HUES48 (cell line): ENCODE results near the gene C5orf52.
"Not testable (repeated sequence)": the region's sequence is repeated elsewhere in the genome, so short reads cannot be mapped to it uniquely, and the experiment has no call there.

Experiments
- H3K27ac ChIP-seq: one replicate; pipeline ENCODE4 v1.7.0; 2013; ENCODE audit warnings: low read depth, low read length, inconsistent platforms
- H3K27me3 ChIP-seq: 2 replicates; pipeline ENCODE4 v1.6.1; 2013; ENCODE audit warnings: mild to moderate bottlenecking, low read length; ENCODE audit not compliant: control insufficient read depth, insufficient read depth
- H3K36me3 ChIP-seq: 2 replicates; pipeline ENCODE4 v1.6.1; 2013; ENCODE audit warnings: low read length; ENCODE audit not compliant: control insufficient read depth, insufficient read depth
- H3K4me1 ChIP-seq: 2 replicates; pipeline ENCODE4 v1.6.1; 2013; ENCODE audit warnings: mild to moderate bottlenecking, low read length; ENCODE audit not compliant: control insufficient read depth, insufficient read depth
- H3K4me3 ChIP-seq: 2 replicates; pipeline ENCODE4 v1.5.1; 2013; ENCODE audit warnings: mild to moderate bottlenecking, low read depth, low read length
- H3K9ac ChIP-seq: 2 replicates; pipeline ENCODE4 v1.6.1; 2013; ENCODE audit warnings: mild to moderate bottlenecking, low read depth, low read length, moderate library complexity
- H3K9me3 ChIP-seq: 2 replicates; pipeline ENCODE4 v1.6.1; 2013; ENCODE audit warnings: low read length; ENCODE audit not compliant: control insufficient read depth, insufficient read depth

C5orf52 gene

DNA sequence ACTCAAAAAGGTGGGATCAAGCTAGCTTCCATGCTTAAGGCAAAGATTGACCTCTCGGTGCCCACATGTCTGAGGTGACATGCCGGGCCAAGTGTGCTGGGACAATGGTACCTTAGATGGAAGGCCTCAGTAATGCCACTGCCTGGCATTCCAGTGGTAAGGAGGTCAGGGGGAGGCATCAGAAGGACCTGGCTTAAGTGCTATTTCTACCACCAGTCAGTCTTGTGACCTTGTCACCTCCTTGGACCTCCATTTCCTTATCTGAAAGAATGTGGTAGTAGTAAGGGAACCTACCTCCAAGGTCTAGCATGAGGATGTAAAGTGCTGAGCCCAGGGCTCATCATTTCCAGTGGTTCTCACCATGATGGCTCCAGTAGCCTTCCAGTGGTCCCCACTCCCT, 8.9 kb downstream of the C5orf52 start:
- Histone ChIP-seq H3K9me3 (no peaks in the 10 kb centered on the region), H3K9ac (no peak overlapping the region), H3K36me3 (no peaks in the 10 kb centered on the region), H3K27me3 (no peaks in the 10 kb centered on the region), H3K4me1 (no peaks in the 10 kb centered on the region), H3K27ac (no peak overlapping the region), H3K4me3 (no peak overlapping the region)

GRCh38 chr5:157681048-157681447, 9.7 kb downstream of the C5orf52 start:
- H3K4me3 ChIP-seq: no peak overlapping the region
- H3K9ac ChIP-seq: no peak overlapping the region
- H3K27me3 ChIP-seq: no peaks in the 10 kb centered on the region
- no peaks in the 10 kb centered on the region for H3K4me1 ChIP-seq
- H3K36me3 ChIP-seq: no peaks in the 10 kb centered on the region
- no peaks in the 10 kb centered on the region for H3K9me3 ChIP-seq
- H3K27ac ChIP-seq: no peak overlapping the region

GRCh38 chr5:157682257-157682656, 10.9 kb downstream of the C5orf52 start:
- H3K4me1 ChIP-seq: no peaks in the 10 kb centered on the region
- H3K9ac ChIP-seq: no peak overlapping the region
- no peak overlapping the region for H3K27ac ChIP-seq
- H3K36me3 ChIP-seq: no peaks in the 10 kb centered on the region
- H3K9me3 ChIP-seq: no peaks in the 10 kb centered on the region
- no peaks in the 10 kb centered on the region for H3K27me3 ChIP-seq
- no peak overlapping the region for H3K4me3 ChIP-seq

GRCh38 chr5:157686276-157687197, 15.2 kb downstream of the C5orf52 start:
- not testable (repeated sequence) for H3K4me3 ChIP-seq, H3K36me3 ChIP-seq, H3K4me1 ChIP-seq, H3K27ac ChIP-seq, H3K9ac ChIP-seq, H3K9me3 ChIP-seq, H3K27me3 ChIP-seq

- Histone ChIP-seq H3K4me1 (no peaks in the 10 kb centered on the region), H3K9ac (no peak overlapping the region), H3K4me3 (no peak overlapping the region)
Measured at GRCh38 chr5:157687198-157687554, 15.8 kb downstream of the C5orf52 start.

GRCh38 chr5:157689942-157690689, 18.8 kb downstream of the C5orf52 start:
- H3K9ac ChIP-seq: no peak overlapping the region
- no peaks in the 10 kb centered on the region for H3K36me3 ChIP-seq
- no peak overlapping the region for H3K27ac ChIP-seq
- H3K4me3 ChIP-seq: no peak overlapping the region
- H3K27me3 ChIP-seq: no peaks in the 10 kb centered on the region
- peaks cover 3% of the 10 kb centered on the region; the same call in 1 of the 2 replicates for H3K9me3 ChIP-seq
- H3K4me1 ChIP-seq: no peaks in the 10 kb centered on the region

More at GRCh38 chr5:157687198-157687554, 15.8 kb downstream of the C5orf52 start:
- Histone ChIP-seq H3K36me3 (no peaks in the 10 kb centered on the region), H3K9me3 (0 out of 2 replicates have a peak, but pooled peaks cover 3% of the 10 kb centered on the region), H3K27ac (no peak overlapping the region), H3K27me3 (no peaks in the 10 kb centered on the region)

DNA sequence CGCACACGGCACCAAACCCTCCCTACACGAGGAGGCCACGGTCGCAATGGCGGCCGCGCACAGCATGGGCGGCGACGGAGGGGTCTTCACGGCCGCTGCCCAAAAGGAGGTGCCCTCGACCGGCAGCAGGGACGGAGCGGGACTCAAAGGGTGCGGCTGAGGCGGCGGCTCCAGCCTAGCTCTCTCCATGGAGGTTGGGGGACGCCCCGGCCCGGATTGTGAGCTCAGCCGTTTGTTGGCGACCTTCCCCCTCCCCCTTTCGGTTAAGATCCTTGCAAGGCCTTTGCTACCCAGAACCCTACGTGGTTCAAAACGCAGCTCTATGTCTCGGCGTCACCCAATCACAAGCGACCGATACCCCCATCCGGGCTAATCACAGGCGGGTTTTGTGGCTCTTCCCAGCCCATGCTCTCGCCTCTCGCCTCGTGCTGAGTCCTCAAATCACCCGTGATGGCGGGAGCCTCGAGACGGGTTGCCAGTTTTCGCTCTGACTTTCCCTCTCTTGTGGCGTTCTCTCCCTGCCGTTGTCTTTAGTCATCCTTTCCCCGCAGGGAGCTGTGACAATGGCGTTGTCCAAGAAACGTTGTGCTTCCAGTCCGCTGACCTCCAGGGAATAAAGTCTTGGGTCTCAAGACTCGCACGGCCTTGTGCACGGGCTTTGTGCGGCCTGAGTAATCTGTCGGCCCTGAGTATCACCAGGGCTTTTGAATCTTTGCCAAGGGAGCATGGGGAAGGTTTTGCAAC, 19.5 kb downstream of the C5orf52 start:
- no peaks in the 10 kb centered on the region for H3K4me1 ChIP-seq
- H3K9me3 ChIP-seq: peaks cover 3% of the 10 kb centered on the region; the same call in 1 of the 2 replicates
- no peaks in the 10 kb centered on the region for H3K27me3 ChIP-seq
- H3K9ac ChIP-seq: no peak overlapping the region
- no peak overlapping the region for H3K4me3 ChIP-seq
- H3K27ac ChIP-seq: no peak overlapping the region
- H3K36me3 ChIP-seq: no peaks in the 10 kb centered on the region

- H3K4me3 ChIP-seq, H3K27me3 ChIP-seq, H3K27ac ChIP-seq, H3K4me1 ChIP-seq, H3K36me3 ChIP-seq, H3K9ac ChIP-seq: not testable (repeated sequence)
- peaks cover 17% of the 10 kb centered on the region for H3K9me3 ChIP-seq
Measured at GRCh38 chr5:157693816-157694215, 22.5 kb downstream of the C5orf52 start.

DNA sequence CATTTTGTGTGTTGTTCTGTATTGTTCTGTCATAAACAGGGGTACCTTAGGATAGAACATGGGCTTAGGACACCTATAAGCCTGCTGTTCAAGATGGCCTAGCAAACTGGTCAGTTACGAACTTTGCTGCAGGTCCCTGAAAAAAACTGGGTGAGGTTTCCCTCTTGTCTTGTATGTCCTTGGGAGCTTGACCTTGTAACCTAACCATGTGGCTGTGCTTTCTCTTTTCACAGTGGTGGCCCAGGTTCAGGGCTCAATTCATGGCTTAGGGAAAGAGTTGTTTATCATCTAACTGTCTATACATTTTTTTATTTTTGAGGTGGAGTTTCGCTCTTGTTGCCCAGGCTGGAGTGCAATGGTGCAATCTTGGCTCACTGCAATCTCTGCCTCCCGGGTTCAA, 24.8 kb downstream of the C5orf52 start:
- peaks cover 27% of the 10 kb centered on the region for H3K9me3 ChIP-seq

GRCh38 chr5:157698674-157699073, 27.3 kb downstream of the C5orf52 start:
- peaks cover 34% of the 10 kb centered on the region for H3K9me3 ChIP-seq
- not testable (repeated sequence) for H3K9ac ChIP-seq, H3K27ac ChIP-seq, H3K36me3 ChIP-seq, H3K4me3 ChIP-seq, H3K4me1 ChIP-seq, H3K27me3 ChIP-seq

More for the DNA sequence above, 24.8 kb downstream of the C5orf52 start:
- H3K27me3 ChIP-seq, H3K27ac ChIP-seq, H3K9ac ChIP-seq, H3K4me3 ChIP-seq, H3K36me3 ChIP-seq, H3K4me1 ChIP-seq: not testable (repeated sequence)
